T-helper 22 cell (primary cell): Measurements from ENCODE around the gene ELK1.
"Not testable (repeated sequence)": the region's sequence is repeated elsewhere in the genome, so short reads cannot be mapped to it uniquely, and the experiment has no call there.

Experiments
- DNase-seq: peaks from one replicate; pipeline ENCODE4 v3.0.0-alpha.2; 2020; ENCODE audit warnings: low read depth

The ELK1 gene

DNA sequence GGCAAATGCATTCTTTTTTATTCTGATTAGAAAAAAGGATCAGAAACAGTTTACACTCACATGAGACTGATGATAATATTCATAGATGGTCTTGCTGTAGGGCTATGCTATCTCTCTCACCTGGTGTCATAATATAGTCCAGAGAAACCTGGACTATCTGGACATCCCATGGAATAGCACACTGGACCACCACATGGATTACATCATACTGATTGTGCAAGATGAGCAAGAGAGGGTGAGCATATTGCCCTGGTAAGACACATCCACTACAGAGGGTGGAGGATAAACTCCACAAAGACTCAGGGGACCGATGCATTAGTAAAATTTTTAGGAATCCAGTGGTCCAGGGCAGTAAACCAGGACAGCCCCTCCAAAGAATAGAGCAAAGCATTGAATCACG lies 38.9 kb downstream of the ELK1 start:
- no peak for DNase-seq

DNA sequence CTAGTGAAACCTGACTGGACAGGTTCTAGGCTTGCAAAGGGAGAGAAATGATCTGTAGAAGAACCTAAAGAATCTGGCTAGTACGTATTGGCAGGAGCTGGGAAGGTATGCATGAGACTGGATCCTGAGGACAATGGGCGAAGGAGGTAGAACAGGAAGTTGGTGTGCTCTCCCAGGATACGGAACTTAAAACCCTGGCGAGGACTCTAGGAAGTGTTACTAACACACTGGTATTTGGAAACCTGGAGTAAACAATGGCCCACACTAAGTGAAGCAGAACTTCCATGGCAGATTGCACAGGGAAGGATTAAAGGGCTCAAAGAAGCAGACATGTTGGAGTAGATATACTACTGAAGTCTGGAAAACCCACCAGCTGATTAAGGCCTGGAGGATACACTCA lies 39.9 kb downstream of the ELK1 start:
- DNase-seq, result no peak

DNA sequence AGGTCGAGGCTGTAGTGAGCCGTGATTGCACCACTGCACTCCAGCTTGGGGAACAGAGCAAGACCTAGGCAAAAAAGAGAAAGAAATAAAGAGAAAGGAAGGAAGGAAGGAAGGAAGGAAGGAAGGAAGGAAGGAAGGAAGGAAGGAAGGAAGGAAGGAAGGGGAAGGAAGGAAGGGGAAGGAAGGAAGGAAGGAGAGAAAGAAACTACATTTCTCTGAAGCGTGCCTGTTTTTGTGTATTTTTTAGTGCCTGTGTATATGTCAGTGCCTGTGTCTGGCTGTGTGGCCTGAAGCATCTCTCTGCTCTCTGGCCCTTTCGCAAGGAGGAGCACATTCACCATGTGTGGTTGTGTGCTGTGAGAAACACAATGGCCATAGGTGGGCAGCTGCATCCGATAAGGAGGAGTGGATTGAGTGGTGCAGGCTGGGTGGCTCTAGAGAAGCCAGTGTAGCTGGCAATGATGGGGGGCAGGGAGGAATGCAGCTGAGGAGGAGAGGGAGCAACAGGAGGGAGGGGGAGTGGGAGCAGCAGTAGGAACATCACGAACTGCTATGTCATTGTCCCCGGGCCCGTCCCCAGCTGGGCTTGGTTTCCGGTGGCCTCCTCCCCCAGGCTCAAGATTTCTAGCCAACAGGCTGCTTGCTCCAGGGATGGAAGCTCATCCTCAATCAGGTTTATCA lies 42.1 kb downstream of the ELK1 start:
- no peak for DNase-seq

- DNase-seq, result no peak
Measured at GRCh38 chrX:47607091-47607490, 43.3 kb downstream of the ELK1 start.

- DNase-seq, result no peak
Measured at GRCh38 chrX:47605024-47605423, 45.3 kb downstream of the ELK1 start.

- not testable (repeated sequence) for DNase-seq
Measured at GRCh38 chrX:47603125-47603524, 47.2 kb downstream of the ELK1 start.

GRCh38 chrX:47597222-47597621 lies 53.1 kb downstream of the ELK1 start:
- DNase-seq, result no peak

- no peak for DNase-seq
Measured at GRCh38 chrX:47596256-47596655, 54.1 kb downstream of the ELK1 start.

- DNase-seq, result no peak
Measured at GRCh38 chrX:47595716-47596251, 54.6 kb downstream of the ELK1 start.

DNA sequence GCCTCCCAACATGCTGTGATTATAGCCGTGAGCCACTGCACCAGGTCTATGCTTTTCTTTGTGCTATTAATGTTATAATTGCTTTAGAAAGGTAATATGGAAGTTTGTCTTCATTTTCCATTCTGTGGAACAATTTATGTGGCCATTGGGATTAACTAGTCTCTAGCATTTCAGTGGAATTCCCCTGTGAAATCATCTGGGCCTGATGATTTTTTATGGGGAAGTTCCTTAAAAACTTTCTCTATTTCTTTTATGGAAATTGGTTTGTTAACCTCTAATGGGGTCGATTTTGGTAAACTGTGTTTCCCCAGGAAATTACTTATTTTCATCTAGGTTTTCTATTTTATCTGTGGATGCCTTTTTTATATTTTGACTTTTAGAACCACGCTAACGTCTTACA lies 56.8 kb downstream of the ELK1 start:
- DNase-seq, result no peak

- no peak for DNase-seq
Measured at GRCh38 chrX:47590984-47591383, 59.4 kb downstream of the ELK1 start.

GRCh38 chrX:47587906-47588735 lies 62.2 kb downstream of the ELK1 start:
- DNase-seq, result no peak

GRCh38 chrX:47587091-47587891 lies 63.1 kb downstream of the ELK1 start:
- DNase-seq, result no peak

- DNase-seq, result no peak
Measured at GRCh38 chrX:47586043-47586787, 64.1 kb downstream of the ELK1 start.
